Epithelial cell of prostate (primary cell): ENCODE results near the gene HARS1.
"Not testable (repeated sequence)": the region's sequence is repeated elsewhere in the genome, so short reads cannot be mapped to it uniquely, and the experiment has no call there.

Source experiments
- DNase-seq: peaks from one replicate; pipeline ENCODE4 v3.0.0-alpha.2; 2011; ENCODE audit warnings: low read depth, low spot score
- H3K27ac ChIP-seq: fragments of 450-650 bp; 2 replicates; pipeline ENCODE4 v1.5.1; 2017; ENCODE audit warnings: mild to moderate bottlenecking

HARS1 gene, protein sequence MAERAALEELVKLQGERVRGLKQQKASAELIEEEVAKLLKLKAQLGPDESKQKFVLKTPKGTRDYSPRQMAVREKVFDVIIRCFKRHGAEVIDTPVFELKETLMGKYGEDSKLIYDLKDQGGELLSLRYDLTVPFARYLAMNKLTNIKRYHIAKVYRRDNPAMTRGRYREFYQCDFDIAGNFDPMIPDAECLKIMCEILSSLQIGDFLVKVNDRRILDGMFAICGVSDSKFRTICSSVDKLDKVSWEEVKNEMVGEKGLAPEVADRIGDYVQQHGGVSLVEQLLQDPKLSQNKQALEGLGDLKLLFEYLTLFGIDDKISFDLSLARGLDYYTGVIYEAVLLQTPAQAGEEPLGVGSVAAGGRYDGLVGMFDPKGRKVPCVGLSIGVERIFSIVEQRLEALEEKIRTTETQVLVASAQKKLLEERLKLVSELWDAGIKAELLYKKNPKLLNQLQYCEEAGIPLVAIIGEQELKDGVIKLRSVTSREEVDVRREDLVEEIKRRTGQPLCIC

DNA sequence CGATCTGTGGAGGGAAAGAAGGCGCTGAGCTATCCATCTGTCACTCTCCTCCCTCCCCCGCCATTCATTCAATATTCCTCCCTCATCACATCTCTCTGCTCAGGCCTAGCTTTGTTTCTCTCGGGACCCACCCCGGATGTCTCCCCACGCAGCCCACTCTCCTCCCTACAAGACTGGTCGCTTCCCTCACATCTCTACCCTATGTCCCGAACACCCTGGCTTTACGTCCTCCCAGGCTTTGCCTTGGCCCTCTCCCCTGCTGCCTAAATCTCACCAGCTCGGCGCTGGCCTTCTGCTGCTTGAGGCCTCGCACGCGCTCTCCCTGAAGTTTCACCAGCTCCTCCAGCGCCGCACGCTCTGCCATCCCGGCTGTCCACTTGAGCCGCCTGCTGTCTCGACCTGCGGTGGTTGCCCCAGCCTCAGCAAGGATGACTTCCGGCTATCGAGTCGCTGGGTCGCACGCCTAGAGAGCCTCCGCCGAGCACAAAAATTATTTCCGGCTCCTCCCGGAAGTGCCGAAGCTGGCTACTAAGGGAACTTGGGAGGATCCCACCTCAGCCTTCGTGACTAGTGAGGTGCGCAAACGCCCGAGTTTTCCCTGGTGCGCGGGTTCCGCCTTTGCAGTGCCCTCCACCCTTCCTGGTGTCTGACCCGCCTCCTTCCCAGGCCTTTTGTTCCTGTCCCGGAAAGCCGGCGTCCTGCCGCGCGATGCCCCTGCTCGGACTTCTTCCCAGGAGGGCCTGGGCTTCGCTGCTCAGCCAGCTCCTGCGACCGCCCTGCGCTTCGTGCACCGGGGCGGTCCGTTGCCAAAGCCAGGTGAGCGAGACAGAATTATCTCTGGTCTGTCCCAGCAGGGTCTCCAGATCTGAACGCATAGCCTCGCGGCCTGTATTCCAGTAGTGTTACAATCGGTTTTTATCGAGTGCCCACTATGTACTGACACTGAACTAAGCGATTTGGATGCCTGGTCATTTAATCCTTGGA lies at the start of gene HARS1, which contains the start of gene HARS2:
Gene HARS1, minus strand, starts transcription at position 430 of the 984 bp plus-strand sequence. Its CDS starts 66 bp downstream, at position 364.
Gene HARS2, plus strand, starts transcription at position 515 of the 984 bp plus-strand sequence. Its CDS starts 194 bp downstream, at position 709.
- DNase-seq = peak; percentile 83
- H3K27ac ChIP-seq = peak within 1 kb of the TSS; percentile 90

DNA sequence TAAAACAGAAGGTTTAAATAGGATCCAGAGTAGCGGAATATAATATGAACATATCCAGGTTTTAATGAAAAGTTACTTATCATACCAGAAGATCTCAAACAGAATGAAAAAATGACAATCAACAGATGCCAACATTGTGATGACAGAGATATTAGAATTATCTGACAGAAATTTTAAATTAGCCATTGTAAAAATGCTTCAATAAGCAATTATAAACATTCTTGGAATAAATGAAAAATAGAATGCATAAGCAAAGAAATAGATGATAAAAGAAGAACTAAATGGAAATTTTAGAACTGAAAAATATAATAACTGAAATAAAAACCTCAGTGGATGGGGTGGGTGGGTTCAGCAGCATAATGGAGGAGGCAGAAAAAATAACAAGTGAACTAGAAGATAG lies 46.3 kb upstream of the HARS1 start:
- no peak for DNase-seq
- no peak overlapping the region for H3K27ac ChIP-seq

- DNase-seq = no peak
- no peak overlapping the region for H3K27ac ChIP-seq
Measured at GRCh38 chr5:140734354-140734753, 43.2 kb upstream of the HARS1 start.

GRCh38 chr5:140733098-140733497 lies 41.9 kb upstream of the HARS1 start:
- no peak overlapping the region for H3K27ac ChIP-seq
- DNase-seq = no peak

DNA sequence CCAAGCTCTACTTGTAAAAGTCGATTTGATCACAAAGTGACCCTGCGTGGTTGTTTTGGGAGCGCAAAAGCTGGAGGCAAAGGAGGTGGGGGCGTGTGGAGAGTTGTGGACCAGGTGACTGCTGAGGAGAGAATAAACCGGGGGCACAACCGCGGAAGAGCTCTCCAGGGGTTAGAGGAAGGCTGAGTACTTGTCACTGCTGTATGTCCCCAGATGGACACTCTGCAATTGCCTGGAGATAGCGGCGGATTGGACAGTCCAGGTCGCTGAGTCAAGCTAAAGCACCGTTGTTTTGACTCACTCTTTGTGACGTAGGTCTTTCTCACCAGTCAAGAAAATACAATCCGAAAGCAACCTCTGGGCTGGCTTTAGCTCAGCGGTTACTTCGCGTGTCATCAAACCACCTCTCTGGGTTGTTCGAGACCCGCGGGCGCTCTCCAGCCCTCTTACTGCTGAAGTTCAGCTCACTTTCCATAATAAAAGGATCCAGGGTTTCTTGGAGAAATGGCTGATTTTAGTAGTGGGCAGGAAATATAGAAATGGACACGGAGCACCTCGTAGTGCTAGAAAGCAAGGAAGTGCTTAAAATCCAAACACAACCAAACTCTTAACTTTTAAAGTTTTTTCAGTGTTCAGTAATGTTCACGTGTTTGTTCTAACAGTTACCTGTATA lies 34.8 kb upstream of the HARS1 start:
- no peak overlapping the region for H3K27ac ChIP-seq

GRCh38 chr5:140721395-140721794 lies 30.2 kb upstream of the HARS1 start:
- H3K27ac ChIP-seq, DNase-seq: not testable (repeated sequence)

More for the DNA sequence above, 34.8 kb upstream of the HARS1 start:
- peak; percentile 82 for DNase-seq

DNA sequence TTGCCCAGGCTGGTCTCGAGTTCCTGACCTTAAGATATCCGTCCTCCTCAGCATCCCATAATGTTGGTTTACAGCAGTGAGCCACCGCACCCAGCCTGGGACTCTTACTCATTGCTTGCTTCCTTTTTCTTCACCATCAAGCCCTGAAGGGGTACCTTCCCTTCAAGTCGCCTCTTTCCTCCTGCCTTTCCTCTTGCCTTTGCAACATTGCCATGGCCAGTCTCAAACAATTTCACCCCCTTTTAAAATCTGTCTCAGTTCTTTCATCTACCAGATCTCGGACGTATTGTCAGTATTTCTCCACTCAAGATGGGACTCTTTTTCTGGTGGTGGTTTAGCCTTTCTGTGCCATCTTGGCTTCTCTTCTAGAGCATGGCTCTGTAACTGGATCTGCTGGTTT lies 29.6 kb upstream of the HARS1 start:
- DNase-seq, H3K27ac ChIP-seq: not testable (repeated sequence)

DNA sequence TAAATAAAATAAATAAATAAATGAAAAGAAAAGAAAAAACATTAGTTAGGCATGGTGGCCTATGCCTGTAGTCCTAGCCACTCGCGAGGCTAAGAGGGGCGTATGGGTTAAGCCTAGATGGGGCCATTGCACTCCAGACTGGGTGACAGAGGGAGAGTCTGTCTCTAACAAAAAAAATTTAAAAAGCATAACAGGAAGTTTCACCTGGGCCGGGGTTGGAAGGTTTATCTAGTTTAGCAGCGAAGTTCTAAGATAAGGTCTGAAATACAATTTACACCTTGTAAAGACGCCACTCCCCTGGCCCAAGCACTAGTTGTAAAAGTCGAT lies 27.1 kb upstream of the HARS1 start:
- H3K27ac ChIP-seq = no peak overlapping the region
- DNase-seq = no peak

- DNase-seq, H3K27ac ChIP-seq: not testable (repeated sequence)
Measured at GRCh38 chr5:140716238-140716637, 25.1 kb upstream of the HARS1 start.

- DNase-seq = no peak
Measured at GRCh38 chr5:140713562-140714094, 22.5 kb upstream of the HARS1 start.

GRCh38 chr5:140711794-140712193 lies 20.6 kb upstream of the HARS1 start:
- H3K27ac ChIP-seq = no peak overlapping the region
- DNase-seq = no peak

More at GRCh38 chr5:140713562-140714094, 22.5 kb upstream of the HARS1 start:
- H3K27ac ChIP-seq = no peak overlapping the region

DNA sequence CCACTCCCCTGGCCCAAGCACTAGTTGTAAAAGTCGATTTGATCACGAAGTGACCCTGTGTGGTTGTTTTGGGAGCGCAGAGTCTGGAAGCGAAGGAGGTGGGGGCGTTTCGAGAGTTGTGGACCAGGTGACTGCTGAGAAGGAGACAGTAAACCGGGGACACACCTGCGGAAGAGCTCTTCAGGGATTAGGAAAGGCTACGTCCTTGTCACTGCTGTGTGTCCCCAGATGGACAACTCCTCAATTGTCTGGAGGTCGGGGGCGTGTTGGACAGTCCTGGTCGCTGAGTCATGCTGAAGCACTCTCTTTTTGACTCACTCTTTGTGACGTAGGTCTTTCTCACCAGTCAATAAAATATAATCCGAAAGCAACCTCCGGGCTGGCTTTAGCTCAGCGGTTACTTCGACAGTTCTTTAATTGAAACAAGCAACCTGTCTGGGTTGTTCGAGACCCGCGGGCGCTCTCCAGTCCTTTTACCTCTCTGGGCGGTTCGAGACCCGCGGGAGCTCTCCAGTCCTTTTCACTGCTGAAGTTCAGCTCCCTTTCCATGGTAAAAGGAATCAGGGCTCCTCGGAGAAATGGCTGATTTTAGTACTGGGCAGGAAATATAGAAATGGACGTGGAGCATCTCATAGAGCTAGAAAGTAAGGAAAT lies 19.9 kb upstream of the HARS1 start:
- DNase-seq = peak; percentile 89
- peak overlapping the region; percentile 78 for H3K27ac ChIP-seq

GRCh38 chr5:140708787-140709186 lies 17.6 kb upstream of the HARS1 start:
- not testable (repeated sequence) for DNase-seq, H3K27ac ChIP-seq

- H3K27ac ChIP-seq = no peak overlapping the region
- DNase-seq = no peak
Measured at GRCh38 chr5:140707812-140708211, 16.6 kb upstream of the HARS1 start.

DNA sequence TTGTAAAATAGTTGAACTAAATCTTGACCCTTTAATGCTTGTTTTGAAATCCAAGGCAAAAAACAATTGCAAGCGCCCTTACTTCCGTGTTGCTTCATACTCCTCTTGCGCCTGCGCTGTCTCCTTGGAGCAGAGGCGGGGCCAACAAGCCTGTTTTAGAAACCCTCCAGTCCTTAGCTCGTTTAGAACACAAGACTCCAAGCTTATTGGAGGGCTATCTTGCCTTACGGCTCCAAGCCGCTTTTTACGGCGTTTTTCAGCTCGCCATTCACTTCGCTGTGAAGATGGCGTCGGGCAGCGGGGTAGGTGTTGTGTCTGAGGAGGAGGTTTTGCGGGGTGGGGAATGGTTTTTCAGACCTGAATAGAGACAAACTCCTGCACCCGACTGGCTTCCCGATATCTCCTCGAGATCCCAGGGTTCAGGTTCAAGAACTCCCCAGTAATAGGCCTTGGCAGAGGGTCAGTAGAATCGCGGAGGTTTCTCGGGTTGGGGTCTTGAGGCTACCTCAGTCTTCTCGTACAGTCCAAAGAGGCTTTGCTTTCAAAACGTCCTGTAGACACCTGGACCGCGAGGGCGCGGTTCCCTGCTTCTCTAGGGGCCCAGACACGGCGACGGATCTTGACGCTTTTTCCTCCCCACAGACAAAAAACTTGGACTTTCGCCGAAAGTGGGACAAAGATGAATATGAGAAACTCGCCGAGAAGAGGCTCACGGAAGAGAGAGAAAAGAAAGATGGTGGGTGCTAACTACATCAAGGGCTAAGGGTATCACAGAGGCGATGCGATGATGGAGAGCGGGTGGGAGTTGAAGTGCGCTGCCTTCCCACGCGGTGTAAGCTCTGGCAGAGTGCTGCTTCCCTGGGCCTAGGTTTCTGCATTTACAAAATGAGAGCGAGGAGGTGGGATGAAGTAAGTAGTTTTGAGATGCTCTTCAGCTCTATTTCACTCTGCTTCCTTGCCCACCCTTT lies 9.3 kb upstream of the HARS1 start, which contains the start of gene ZMAT2:
Gene ZMAT2, plus strand, starts transcription at position 271 of the 968 bp plus-strand sequence. Its CDS starts 14 bp downstream, at position 285.
- peak within 1 kb of the TSS; percentile 36 for H3K27ac ChIP-seq
- peak; percentile 97 for DNase-seq

DNA sequence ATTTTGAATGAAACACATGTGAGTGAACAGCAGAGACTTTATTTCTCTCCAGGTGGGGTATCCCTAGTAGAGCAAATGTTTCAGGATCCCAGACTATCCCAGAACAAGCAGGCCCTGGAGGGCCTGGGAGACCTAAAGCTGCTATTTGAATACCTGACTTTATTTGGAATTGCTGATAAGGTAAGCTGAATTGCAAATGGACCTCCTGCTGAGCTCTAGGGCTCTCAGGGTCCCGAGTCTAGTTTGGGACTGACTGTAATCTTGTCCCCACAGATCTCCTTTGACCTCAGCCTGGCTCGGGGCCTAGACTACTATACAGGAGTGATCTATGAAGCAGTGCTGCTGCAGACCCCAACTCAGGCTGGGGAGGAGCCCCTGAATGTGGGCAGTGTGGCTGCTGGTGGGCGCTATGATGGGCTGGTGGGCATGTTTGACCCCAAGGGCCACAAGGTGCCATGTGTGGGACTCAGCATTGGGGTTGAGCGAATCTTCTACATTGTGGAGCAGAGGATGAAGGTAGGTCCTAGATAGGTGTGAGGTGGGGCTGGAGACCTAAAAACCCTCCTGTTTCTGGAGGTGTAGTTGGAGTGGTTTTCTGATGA lies 5.8 kb upstream of the HARS1 start:
- H3K27ac ChIP-seq = no peak overlapping the region
- no peak for DNase-seq

GRCh38 chr5:140694276-140694675 lies 3.1 kb upstream of the HARS1 start:
- no peak for DNase-seq

More at GRCh38 chr5:140694276-140694675, 3.1 kb upstream of the HARS1 start:
- H3K27ac ChIP-seq = no peak overlapping the region
